ENCODE results near the gene USP44.

Gene USP44

DNA sequence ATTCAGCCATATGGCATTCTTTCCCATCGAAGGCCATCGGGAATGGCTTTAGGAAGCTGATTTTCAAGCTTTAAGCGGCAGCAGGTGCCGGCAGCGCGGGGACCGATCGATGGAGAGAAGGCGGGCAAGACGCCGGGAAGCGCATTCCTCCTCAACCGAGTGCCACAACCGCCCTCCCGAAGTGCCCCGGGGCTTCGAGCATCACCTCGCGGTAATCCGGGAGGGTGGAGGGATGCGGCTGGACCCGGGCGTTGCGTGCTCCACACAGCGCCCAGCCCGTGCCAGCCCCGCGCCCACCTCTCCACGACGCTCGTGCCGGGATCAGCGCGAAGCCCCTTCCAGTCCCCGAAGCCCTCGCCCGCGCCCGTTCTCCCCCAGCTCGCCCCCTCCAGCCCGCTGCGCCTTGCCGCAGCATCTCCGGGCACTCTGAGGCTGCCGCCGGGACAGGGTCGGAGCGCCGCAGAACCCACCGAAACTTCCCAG lies 3.2 kb downstream of the USP44 start:
- peak; percentile 7 for DNase-seq

DNA sequence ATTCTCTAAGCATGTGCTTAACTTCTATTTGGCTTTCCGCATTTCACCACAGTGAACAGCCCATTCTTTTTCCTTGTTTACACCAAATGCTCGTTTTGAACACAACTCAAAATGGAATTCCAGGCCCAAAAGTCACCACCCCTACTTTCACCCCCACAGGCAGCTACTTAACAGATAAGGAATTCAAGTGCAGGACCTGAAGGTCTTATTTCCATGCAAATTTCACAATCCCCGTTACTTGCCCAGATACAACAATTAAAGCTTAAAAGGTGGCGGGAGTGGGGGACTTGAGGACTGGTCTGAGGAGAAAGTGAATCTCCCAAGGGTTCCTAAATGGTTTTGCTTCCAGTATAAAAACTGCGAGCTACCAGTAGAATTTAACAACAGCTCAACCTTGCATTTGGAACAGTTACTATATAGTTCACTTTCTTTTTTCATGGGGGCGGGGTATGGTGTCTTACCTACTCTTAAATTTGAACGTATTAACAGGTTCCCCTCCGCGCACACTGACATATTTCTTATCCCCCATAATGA lies 3.7 kb downstream of the USP44 start:
- DNase-seq: peak; percentile 13

DNA sequence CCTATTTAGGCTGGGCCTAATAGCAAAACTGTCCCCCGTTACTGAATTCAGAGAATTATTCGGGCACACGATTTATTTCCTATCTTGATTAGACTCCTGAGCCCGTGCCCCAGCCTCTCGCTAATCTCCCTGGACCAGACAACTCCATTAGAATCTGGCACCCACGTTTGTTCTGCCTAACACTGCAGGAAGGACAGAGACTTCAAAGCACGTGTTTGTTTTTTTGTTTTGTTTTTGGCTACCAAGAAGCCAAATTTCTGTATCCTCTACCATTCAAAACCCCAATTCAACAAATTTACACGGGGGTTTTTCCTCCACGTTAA lies 4.8 kb downstream of the USP44 start:
- DNase-seq: no peak

- no peak for DNase-seq
Observed at GRCh38 chr12:95545731-95546490, 5.4 kb downstream of the USP44 start.

GRCh38 chr12:95545303-95545702 lies 6.0 kb downstream of the USP44 start:
- no peak for DNase-seq

GRCh38 chr12:95544756-95545155 lies 6.5 kb downstream of the USP44 start:
- no peak for DNase-seq

DNA sequence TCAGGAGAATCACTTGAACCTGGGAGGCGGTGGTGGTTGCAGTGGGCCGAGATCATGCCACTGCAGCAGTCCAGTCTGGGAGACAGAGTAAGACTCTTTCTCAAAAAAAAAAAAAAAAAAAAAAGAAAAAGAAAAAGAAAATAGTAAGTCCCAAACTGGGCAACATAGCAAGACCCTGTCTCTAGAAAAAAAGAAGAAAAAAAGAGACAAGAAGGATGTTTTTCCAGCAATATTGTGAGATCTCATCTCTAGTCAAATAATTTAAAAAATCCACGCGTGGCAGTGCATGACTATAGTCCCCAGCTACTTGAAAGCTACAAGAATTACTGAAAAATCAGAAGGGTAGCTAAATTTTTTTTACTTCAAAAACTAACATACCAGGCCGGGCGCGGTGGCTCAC lies 8.0 kb downstream of the USP44 start:
- DNase-seq: no peak

GRCh38 chr12:95541436-95541835 lies 9.8 kb downstream of the USP44 start:
- no peak for DNase-seq

- DNase-seq: no peak
Observed at GRCh38 chr12:95538656-95539055, 12.6 kb downstream of the USP44 start.

- no peak for DNase-seq
Observed at GRCh38 chr12:95538006-95538405, 13.3 kb downstream of the USP44 start.

DNA sequence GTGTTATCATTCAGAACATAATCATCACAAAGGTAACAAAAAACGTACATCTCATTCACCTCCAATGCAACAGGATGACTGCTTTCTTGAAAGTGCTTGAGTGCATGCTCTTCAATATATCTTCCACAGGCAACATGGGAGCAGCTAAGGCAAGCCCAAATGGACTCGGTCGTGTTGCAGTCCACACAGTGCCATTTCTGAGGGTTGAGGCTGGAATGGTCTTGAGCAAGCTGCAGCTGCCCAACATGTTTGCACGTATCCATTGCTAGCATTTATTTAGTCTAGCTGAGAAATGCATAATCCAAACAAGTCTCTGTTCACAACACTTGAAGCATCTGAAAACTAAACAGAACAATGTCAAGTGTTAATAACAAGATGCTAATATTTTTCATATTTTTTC lies 17.3 kb downstream of the USP44 start:
- DNase-seq: no peak

DNA sequence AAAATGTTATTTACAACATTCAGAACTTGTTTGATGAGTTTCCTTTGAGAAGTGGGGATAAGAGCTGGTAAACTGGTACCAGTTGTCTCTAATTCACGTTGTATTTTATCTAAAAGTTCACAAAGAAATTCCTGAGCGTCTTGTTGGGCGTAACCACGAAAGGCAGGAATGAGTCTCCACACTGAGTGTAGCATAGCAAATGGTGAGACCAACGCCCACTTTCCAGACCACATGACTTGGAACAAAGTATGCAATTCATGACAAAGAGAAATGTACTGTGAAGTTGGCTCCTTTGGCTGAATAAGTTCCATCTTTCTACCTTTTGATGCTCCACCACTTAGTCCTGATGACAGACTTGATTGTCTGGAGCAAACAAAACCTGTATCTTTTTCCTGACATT lies 18.4 kb downstream of the USP44 start:
- DNase-seq: no peak

DNA sequence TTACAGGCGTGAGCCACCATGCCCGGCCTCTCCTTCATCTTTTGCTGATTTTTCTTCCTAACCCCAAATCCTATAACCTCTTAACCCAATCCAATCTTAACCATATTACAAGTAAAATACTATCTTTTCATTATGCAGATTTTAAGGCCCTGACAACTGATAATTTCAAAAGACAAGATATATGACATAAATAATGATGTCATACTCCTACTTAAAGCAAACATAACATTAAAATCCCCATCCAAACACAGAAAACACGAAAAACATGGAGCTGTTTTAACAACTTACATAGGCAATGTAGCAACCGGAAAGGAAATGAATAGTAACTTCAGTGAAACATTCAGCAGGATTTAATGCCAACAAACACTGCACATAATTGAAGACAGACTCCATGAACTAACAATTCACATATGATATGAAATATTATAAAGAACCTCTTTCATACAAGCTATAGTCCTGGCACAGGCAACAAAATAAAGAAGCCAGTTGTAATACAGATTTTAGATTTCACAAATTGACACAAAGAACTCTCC lies 21.5 kb downstream of the USP44 start:
- no peak for DNase-seq

GRCh38 chr12:95528431-95528830 lies 22.8 kb downstream of the USP44 start:
- DNase-seq: no peak

DNA sequence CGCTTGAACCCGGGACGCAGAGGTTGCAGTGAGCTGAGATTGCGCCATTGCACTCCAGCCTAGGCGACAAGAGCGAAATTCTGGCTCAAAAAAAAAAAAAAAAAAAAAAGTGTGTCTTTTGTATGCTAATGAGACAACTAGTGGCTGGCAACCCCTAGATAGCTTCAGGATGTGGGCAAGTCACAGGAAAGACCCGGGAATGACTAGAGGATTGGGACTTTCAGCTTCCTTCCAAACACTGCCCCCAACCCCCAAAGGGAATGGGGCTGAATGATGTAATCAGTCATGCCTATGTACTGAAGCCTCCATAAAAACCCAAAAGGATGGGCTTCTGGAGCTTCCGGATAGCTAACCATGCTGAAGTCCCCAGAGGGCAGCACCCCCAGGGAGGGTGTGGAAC lies 28.6 kb downstream of the USP44 start:
- DNase-seq: no peak

DNA sequence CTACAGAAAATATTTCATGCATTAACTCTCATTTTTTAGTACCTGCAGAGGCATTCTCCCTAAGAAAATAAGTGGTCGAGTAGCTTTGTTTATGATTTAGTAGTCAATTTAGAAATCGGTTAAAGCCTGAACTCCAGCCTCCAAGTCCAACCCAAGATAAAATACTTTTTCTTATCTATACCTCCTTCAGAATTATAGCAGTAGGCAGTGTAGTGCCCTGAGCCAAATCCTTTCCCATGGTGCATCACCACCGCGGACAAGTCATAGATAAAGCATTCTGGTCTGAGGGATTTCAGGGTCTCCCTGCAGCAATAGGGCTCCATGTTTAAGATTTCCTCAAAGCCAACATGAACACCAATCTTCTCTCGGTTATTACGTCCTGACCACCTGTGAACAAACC lies 30.5 kb downstream of the USP44 start:
- DNase-seq: no peak

- no peak for DNase-seq
Observed at GRCh38 chr12:95518944-95519343, 32.3 kb downstream of the USP44 start.

- DNase-seq: no peak
Observed at GRCh38 chr12:95517246-95517645, 34.0 kb downstream of the USP44 start.

DNA sequence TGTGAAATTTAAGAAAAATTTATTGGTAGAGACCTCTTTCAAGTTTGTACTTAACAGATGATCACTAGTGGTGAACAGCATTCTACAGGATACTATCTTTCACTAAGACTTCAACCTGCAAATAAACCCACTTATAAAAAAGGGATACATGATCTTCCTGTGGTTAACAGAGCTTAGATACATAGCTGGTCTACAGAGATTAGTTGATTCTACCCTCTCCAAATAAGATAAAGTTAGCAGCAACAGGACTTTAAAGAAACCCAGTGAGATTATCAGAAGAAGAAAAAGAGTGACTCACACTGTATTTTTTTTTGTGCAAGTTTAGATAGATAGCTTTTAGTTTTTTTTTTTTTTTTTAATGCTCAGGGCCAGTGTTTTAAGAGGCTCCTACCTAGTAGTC lies 34.5 kb downstream of the USP44 start:
- DNase-seq: no peak

DNA sequence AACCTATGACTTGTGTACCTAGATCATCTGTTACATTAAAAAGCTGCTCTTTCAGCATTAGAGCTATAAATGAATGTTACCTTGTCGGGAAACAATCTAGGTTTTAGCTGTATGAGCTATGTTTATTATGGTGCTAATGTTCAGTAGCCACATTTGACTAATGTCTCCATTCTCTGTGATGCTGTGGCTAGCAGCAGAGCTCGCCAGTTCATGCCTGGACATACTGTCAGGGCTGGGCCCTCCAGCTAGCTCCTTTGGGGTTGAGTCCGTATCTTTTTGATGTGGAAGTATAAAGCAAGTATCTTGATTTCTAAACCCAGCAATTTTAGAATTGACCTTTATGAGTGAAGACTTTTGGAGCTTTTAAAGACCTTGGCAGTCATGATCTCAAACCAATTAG lies 36.1 kb downstream of the USP44 start:
- no peak for DNase-seq

GRCh38 chr12:95513599-95513998 lies 37.7 kb downstream of the USP44 start:
- no peak for DNase-seq

- DNase-seq: no peak
Observed at GRCh38 chr12:95511977-95512376, 39.3 kb downstream of the USP44 start.

- no peak for DNase-seq
Observed at GRCh38 chr12:95509300-95509699, 42.0 kb downstream of the USP44 start.

DNA sequence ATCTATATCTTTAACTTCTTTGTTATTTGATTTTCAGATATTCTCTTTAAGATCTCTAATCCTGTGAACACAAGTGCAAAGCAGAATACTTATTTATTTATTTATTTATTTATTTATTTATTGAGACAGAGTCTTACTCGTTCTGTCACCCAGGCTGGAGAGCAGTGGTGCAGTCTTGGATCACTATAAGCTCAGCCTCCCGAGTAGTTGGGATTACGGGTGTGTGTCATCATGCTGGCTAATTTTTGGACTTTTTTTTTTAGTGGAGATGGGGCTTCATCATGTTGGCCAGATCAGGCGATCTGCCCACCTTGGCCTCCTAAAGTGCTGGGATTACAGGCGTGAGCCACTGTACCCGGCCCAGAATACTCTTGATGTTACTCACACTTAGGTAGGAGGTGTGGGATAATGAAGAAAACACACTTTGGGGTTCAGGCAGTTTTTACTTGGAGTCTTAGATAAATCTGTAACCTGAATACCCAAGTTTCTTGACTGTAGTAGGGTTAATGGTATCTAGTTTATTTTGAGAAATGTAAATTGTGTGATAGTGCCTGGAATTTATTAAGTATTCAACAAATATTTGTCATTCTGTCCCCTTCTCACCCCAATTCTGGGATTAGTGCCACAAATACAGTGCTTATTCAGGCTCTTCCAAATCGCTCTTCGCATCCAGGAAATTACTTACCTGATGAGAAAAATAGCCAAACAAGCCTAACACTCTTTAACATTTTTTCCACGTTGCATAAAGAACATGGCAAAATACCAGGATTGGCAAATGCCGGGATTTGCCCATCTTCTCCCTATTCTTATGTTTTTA lies 44.4 kb downstream of the USP44 start:
- no peak for DNase-seq
